ENCODE data around the gene DDOST. TPM values are rescaled to one million over a fixed set of nuclear protein-coding genes. Genes with fewer than 3 reads are reported as not detected.

DDOST gene
- total RNA-seq, 2 experiments from 2014 or later: 163 to 166 TPM

DNA sequence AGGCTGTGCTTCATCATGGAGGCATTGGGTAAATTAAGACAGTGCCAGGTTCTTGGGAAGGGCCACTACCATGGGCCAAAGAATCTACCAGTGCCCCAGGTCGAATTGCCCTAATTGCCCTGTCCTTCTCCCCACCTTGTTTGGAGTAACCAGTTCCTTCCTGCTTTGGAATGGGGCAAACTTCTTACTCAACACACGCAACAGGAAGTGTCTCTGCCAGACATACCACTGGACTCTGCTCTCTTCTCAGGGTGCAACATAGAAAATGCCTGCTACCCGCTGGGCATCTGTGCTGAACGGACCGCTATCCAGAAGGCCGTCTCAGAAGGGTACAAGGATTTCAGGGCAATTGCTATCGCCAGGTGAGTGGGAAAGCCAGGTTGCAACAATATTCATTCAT lies 56.5 kb downstream of the DDOST start:
- ATAC-seq: no peak
- no peaks in the 10 kb centered on the region for H3K4me1 Mint-ChIP-seq (ENCODE audit: low read depth)
- no peak overlapping the region for H3K27ac Mint-ChIP-seq
- ChIA-PET POLR2A (no interaction called here), CTCF (no interaction called here)
- H3K27me3 Mint-ChIP-seq (ENCODE audit: low read depth): peaks cover 4% of the 10 kb centered on the region
- DNase-seq: no peak
- no peak overlapping the region for H3K4me3 Mint-ChIP-seq
- H3K9me3 Mint-ChIP-seq (ENCODE audit: insufficient read depth): no peaks in the 10 kb centered on the region
- no peaks in the 10 kb centered on the region for H3K36me3 Mint-ChIP-seq (ENCODE audit: low read depth)

GRCh38 chr1:20603504-20604464 lies 57.4 kb downstream of the DDOST start:
- no peaks in the 10 kb centered on the region for H3K9me3 Mint-ChIP-seq (ENCODE audit: insufficient read depth)
- no peak overlapping the region for H3K27ac Mint-ChIP-seq
- H3K4me3 Mint-ChIP-seq: no peak overlapping the region
- no peak for DNase-seq
- peaks cover 6% of the 10 kb centered on the region for H3K27me3 Mint-ChIP-seq (ENCODE audit: low read depth)
- ATAC-seq: no peak
- POLR2A ChIA-PET: no interaction called here
- CTCF ChIA-PET: no interaction called here
- H3K36me3 Mint-ChIP-seq (ENCODE audit: low read depth): no peaks in the 10 kb centered on the region
- no peaks in the 10 kb centered on the region for H3K4me1 Mint-ChIP-seq (ENCODE audit: low read depth)

- Mint-ChIP-seq H3K4me3 (no peak overlapping the region), H3K27ac (no peak overlapping the region), H3K36me3 (ENCODE audit: low read depth) (no peaks in the 10 kb centered on the region), H3K4me1 (ENCODE audit: low read depth) (no peaks in the 10 kb centered on the region), H3K9me3 (ENCODE audit: insufficient read depth) (no peaks in the 10 kb centered on the region), H3K27me3 (ENCODE audit: low read depth) (peaks cover 6% of the 10 kb centered on the region)
- ATAC-seq: no peak
- ChIA-PET CTCF (no interaction called here), POLR2A (no interaction called here)
- no peak for DNase-seq
Measured at GRCh38 chr1:20602851-20603450, 58.2 kb downstream of the DDOST start.

Other genes starting within 250 kb of the DDOST start
- gene CAMK2N1, start 175.2 kb downstream of the DDOST start, total RNA-seq: under 1 TPM; 0.29 to 0.44 TPM
- 10 to 100 TPM; 17.2 to 18.6 TPM for gene MUL1, start 153.2 kb downstream of the DDOST start, total RNA-seq
- not detected for gene FAM43B, start 108.8 kb downstream of the DDOST start, total RNA-seq
- gene CDA, start 72.3 kb downstream of the DDOST start, total RNA-seq: not detected
- 1 to 10 TPM; 3.3 to 3.6 TPM for gene PINK1, start 27.9 kb downstream of the DDOST start, total RNA-seq
- gene KIF17, start 56.6 kb upstream of the DDOST start, total RNA-seq: not detected
- gene SH2D5, start 71.3 kb upstream of the DDOST start, total RNA-seq: under 1 TPM in 1 of 2 experiments, not detected in 1; 0.05 TPM
- 100 to 1,000 TPM; 316 to 324 TPM for gene HP1BP3, start 125.9 kb upstream of the DDOST start, total RNA-seq